Mucosa of rectum (tissue), 2 donors: ENCODE data around the gene KLHL6.

Experiments used
- H3K27ac ChIP-seq, 2 donors: one replicate each; pipeline ENCODE4 v1.7.0; 2013; ENCODE audit warnings: inconsistent platforms in 2 of 2, low read depth in 2 of 2, low read length in 2 of 2
- H3K27me3 ChIP-seq, 2 donors: one replicate each; pipeline ENCODE4 v1.7.0; 2013; ENCODE audit warnings: low read length in 2 of 2; ENCODE audit not compliant: control insufficient read depth in 2 of 2, insufficient read depth in 2 of 2
- H3K36me3 ChIP-seq, 2 donors: one replicate each; pipeline ENCODE4 v1.7.0; 2013; ENCODE audit warnings: low read length in 2 of 2; ENCODE audit not compliant: control insufficient read depth in 2 of 2, insufficient read depth in 2 of 2
- H3K4me1 ChIP-seq, 2 donors: one replicate each; pipeline ENCODE4 v1.7.0; 2013; ENCODE audit warnings: low read length in 2 of 2, mild to moderate bottlenecking in 1 of 2; ENCODE audit not compliant: control insufficient read depth in 2 of 2, insufficient read depth in 2 of 2
- H3K4me3 ChIP-seq, 2 donors: one replicate each; pipeline ENCODE4 v1.7.0; 2013; ENCODE audit warnings: low read length in 2 of 2
- H3K9ac ChIP-seq, 2 donors: one replicate each; pipeline ENCODE4 v1.7.0; 2013; ENCODE audit warnings: low read length in 2 of 2, low read depth in 1 of 2, mild to moderate bottlenecking in 1 of 2
- H3K9me3 ChIP-seq, 2 donors: one replicate each; pipeline ENCODE4 v1.7.0; 2013; ENCODE audit warnings: low read length in 2 of 2; ENCODE audit not compliant: control insufficient read depth in 2 of 2
- donor health status: healthy.
- donor health status: Normal muscosa, but diverticular disease.

The KLHL6 gene

DNA sequence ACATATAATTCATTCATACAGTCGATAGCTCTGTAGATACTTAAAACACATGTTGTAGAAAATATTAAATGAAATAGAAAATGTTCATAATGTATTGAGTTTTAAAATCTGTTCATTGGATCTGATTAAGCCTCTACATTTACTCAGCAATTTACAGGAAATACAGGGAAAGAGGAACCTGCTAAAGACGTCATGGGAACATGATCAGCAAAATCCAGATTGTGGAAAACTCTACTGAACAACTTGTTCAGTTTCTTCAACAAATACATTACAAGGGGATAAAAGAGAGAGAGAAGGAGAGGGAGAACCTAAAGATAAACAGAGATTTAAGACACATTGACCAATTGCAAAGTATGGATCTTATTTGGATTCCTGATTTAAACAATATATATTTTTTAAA is 46.7 kb downstream of the KLHL6 start:
- no peak overlapping the region for H3K9ac ChIP-seq
- H3K4me1 ChIP-seq: peaks cover 0 to 4% of the 10 kb centered on the region in 2 donors
- H3K27ac ChIP-seq: no peak overlapping the region
- H3K4me3 ChIP-seq: no peak overlapping the region
- no peaks in the 10 kb centered on the region for H3K27me3 ChIP-seq
- peaks cover 0 to 10% of the 10 kb centered on the region in 2 donors for H3K36me3 ChIP-seq
- no peaks in the 10 kb centered on the region for H3K9me3 ChIP-seq

DNA sequence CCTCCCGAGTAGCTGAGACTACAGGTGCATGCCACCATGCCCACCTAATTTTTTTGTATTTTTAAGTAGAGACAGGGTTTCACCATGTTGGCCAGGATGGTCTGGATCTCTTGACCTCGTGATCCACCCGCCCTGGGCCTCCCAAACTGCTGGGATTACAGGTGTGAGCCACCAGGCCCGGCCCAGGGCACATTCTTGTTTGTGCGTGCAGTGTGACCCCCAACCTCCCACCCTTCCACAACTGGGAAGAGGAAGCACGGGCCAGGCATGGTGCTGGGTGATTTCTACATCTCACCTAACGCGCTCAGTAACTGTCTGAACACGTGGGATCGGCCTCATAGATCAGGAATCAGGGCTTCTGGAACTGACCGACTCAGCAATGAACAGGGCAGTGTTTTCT is 48.0 kb downstream of the KLHL6 start:
- Histone ChIP-seq H3K27ac (no peak overlapping the region), H3K9me3 (no peaks in the 10 kb centered on the region), H3K27me3 (no peaks in the 10 kb centered on the region), H3K36me3 (peaks cover 0 to 15% of the 10 kb centered on the region in 2 donors), H3K4me3 (no peak overlapping the region), H3K4me1 (peaks cover 0 to 4% of the 10 kb centered on the region in 2 donors), H3K9ac (no peak overlapping the region)

DNA sequence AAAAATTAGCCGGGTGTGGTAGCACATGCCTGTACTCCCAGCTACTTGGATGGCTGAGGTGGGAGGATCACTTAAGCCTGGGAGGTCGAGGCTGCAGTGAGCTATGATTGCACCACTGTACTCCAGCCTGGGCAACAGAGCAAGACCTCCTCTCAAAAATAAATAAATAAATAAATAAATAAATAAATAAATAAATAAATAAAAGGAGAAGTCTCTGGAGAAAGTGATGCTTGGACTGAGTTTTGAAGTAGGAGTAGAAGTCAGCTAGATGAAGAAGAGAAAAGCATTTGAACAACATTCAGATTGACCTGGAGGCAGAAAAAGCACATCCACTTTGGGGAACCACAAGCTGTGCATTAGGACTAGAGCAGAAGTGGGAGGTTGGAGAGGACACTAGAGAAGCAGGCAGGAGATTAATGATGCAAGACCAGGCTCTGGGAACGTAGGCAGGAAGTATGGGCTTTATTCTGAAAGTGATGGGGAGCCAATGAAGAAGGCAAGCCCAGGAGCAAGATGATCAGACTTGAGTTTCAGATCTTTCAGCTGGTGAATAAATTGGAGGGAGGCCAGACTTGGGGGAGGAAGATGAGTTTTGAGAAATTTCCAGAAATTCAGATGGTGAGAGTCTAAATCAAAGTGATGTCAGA is 48.7 kb downstream of the KLHL6 start:
- Histone ChIP-seq H3K9ac (no peak overlapping the region), H3K9me3 (no peaks in the 10 kb centered on the region), H3K4me1 (peaks cover 0 to 1% of the 10 kb centered on the region in 2 donors), H3K27me3 (no peaks in the 10 kb centered on the region), H3K4me3 (no peak overlapping the region), H3K36me3 (peaks cover 0 to 15% of the 10 kb centered on the region in 2 donors), H3K27ac (no peak overlapping the region)

- Histone ChIP-seq H3K27ac (no peak overlapping the region), H3K9ac (no peak overlapping the region), H3K9me3 (no peaks in the 10 kb centered on the region), H3K4me3 (no peak overlapping the region), H3K27me3 (no peaks in the 10 kb centered on the region), H3K4me1 (no peaks in the 10 kb centered on the region), H3K36me3 (peaks cover 0 to 20% of the 10 kb centered on the region in 2 donors)
Measured at GRCh38 chr3:183504597-183504996, 50.9 kb downstream of the KLHL6 start.

GRCh38 chr3:183503746-183504145 is 51.8 kb downstream of the KLHL6 start:
- H3K9me3 ChIP-seq: no peaks in the 10 kb centered on the region
- H3K4me1 ChIP-seq: no peaks in the 10 kb centered on the region
- H3K9ac ChIP-seq: no peak overlapping the region
- no peaks in the 10 kb centered on the region for H3K27me3 ChIP-seq
- H3K4me3 ChIP-seq: no peak overlapping the region
- H3K36me3 ChIP-seq: peaks cover 0 to 21% of the 10 kb centered on the region in 2 donors
- no peak overlapping the region for H3K27ac ChIP-seq

- no peak overlapping the region for H3K9ac ChIP-seq
- no peak overlapping the region for H3K27ac ChIP-seq
- H3K4me3 ChIP-seq: no peak overlapping the region
- H3K27me3 ChIP-seq: no peaks in the 10 kb centered on the region
- peaks cover 0 to 16% of the 10 kb centered on the region in 2 donors for H3K36me3 ChIP-seq
- H3K9me3 ChIP-seq: no peaks in the 10 kb centered on the region
- no peaks in the 10 kb centered on the region for H3K4me1 ChIP-seq
Measured at GRCh38 chr3:183502237-183503181, 53.0 kb downstream of the KLHL6 start.

- Histone ChIP-seq H3K4me1 (no peaks in the 10 kb centered on the region), H3K9me3 (no peaks in the 10 kb centered on the region), H3K27ac (no peak overlapping the region), H3K36me3 (peaks cover 0 to 16% of the 10 kb centered on the region in 2 donors), H3K4me3 (no peak overlapping the region), H3K27me3 (no peaks in the 10 kb centered on the region), H3K9ac (no peak overlapping the region)
Measured at GRCh38 chr3:183500981-183501704, 54.4 kb downstream of the KLHL6 start.

DNA sequence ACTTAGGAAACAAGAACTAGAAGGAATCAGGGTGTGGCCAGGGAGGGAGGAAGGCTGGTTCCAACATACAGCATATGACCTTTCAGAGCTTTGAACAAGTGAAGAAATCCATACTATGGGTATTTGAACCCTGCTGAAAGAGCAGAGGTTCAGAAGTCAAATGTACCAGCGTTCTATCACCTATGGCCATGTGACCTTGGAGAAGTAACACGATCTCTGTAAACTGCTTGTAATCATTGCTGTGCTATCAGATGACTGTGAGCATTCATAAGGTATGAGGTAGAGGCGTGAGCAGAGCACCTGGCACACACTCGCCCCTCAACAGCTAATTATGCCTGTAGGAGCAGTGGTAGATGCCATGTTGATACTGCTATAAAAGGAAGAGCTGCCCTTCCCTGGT is 55.2 kb downstream of the KLHL6 start:
- Histone ChIP-seq H3K9ac (no peak overlapping the region), H3K27me3 (no peaks in the 10 kb centered on the region), H3K4me3 (no peak overlapping the region)

GRCh38 chr3:183498634-183499033 is 56.9 kb downstream of the KLHL6 start:
- no peak overlapping the region for H3K9ac ChIP-seq
- no peak overlapping the region for H3K4me3 ChIP-seq
- H3K36me3 ChIP-seq: peaks cover 0 to 10% of the 10 kb centered on the region in 2 donors
- peaks cover 0 to 2% of the 10 kb centered on the region in 2 donors for H3K4me1 ChIP-seq
- no peaks in the 10 kb centered on the region for H3K27me3 ChIP-seq
- H3K27ac ChIP-seq: no peak overlapping the region
- H3K9me3 ChIP-seq: no peaks in the 10 kb centered on the region

More for the DNA sequence above, 55.2 kb downstream of the KLHL6 start:
- Histone ChIP-seq H3K9me3 (no peaks in the 10 kb centered on the region), H3K27ac (no peak overlapping the region), H3K36me3 (peaks cover 0 to 16% of the 10 kb centered on the region in 2 donors), H3K4me1 (no peaks in the 10 kb centered on the region)

DNA sequence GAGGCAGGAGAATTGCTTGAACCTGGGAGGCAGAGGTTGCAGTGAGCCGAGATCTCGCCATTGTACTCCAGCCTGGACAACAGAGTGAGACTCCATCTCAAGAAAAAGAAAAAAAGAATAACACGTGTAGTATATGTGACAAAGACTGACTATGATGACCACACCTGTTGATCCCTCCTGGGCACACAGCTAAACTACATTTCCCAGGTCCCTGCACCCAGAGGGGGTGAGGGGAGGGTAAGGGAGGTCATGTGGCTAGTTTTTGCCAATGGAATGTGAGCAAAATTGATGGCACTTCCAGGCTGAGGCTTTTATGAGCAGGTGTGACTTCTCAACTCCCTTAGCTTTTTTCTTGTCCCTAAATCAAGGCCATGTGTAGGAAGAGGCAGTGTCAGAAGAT is 58.2 kb downstream of the KLHL6 start:
- Histone ChIP-seq H3K27me3 (no peaks in the 10 kb centered on the region), H3K9me3 (no peaks in the 10 kb centered on the region), H3K27ac (no peak overlapping the region), H3K4me3 (no peak overlapping the region), H3K9ac (no peak overlapping the region), H3K36me3 (peaks cover 0 to 12% of the 10 kb centered on the region in 2 donors), H3K4me1 (peaks cover 0 to 2% of the 10 kb centered on the region in 2 donors)
